OCI-LY7 (cell line): ENCODE data around the gene CLK2. TPM values are rescaled to one million over a fixed set of nuclear protein-coding genes. Genes with fewer than 3 reads are reported as not detected.

Source experiments
- BruUV-seq: library from RNA; stranded (reverse); fragments of 400-500 nt; replicated peaks from 2 replicates; lab custom pipeline; 2021; lab: Mats Ljungman, UMichigan
- CTCF ChIA-PET: fragments of 300-600 bp; sonication (Branson Sonifier 250); formaldehyde crosslinking; loops from one replicate; lab custom pipeline; 2022; ENCODE audit warnings: antibody characterized with exemption; ENCODE audit not compliant: unreplicated experiment; lab: Charles Lee
- POLR2A ChIA-PET: fragments of 300-600 bp; sonication (Branson Sonifier 250); formaldehyde crosslinking; loops from one replicate; lab custom pipeline; 2022; ENCODE audit warnings: antibody characterized with exemption; lab: Charles Lee
- DNase-seq: peaks from one replicate; pipeline ENCODE4 v3.0.0-alpha.2; 2015; ENCODE audit warnings: low spot score
- H2AFZ ChIP-seq: fragments of 200-600 bp; sonication (generic), shearing (Covaris generic); 2 replicates; pipeline ENCODE4 v1.6.1; 2014; ENCODE audit warnings: mild to moderate bottlenecking, antibody characterized with exemption, low read length, moderate library complexity
- H3K27ac ChIP-seq: fragments of 200-600 bp; sonication (generic); 2 replicates; pipeline ENCODE4 v1.5.1; 2014; ENCODE audit warnings: mixed run types, low read depth, mild to moderate bottlenecking, moderate library complexity, low read length, inconsistent platforms; ENCODE audit not compliant: poor library complexity, severe bottlenecking
- H3K36me3 ChIP-seq: fragments of 200-600 bp; sonication (generic); 2 replicates; pipeline ENCODE4 v1.6.1; 2014; ENCODE audit warnings: mild to moderate bottlenecking, antibody characterized with exemption, low read length, moderate library complexity, mixed read lengths; ENCODE audit not compliant: insufficient read depth
- H3K4me1 ChIP-seq: fragments of 200-600 bp; sonication (generic); 2 replicates; pipeline ENCODE4 v1.5.1; 2014; ENCODE audit warnings: mild to moderate bottlenecking, low read length; ENCODE audit not compliant: insufficient read depth, poor library complexity, severe bottlenecking
- H3K4me2 ChIP-seq: fragments of 200-600 bp; sonication (generic); 2 replicates; pipeline ENCODE4 v1.6.1; 2014; ENCODE audit warnings: mild to moderate bottlenecking, low read length
- H3K4me3 ChIP-seq: fragments of 200-600 bp; sonication (generic); 2 replicates; pipeline ENCODE4 v1.5.1; 2014; ENCODE audit warnings: mild to moderate bottlenecking, low read depth, low read length; ENCODE audit not compliant: poor library complexity, severe bottlenecking
- H3K79me2 ChIP-seq: fragments of 200-600 bp; sonication (generic); 2 replicates; pipeline ENCODE4 v1.6.1; 2016; ENCODE audit warnings: low read depth, mild to moderate bottlenecking, low read length, moderate library complexity, mixed read lengths; ENCODE audit not compliant: insufficient read depth
- H3K9me2 ChIP-seq: fragments of 200-600 bp; sonication (generic); 2 replicates; pipeline ENCODE4 v1.6.1; 2016; ENCODE audit warnings: mild to moderate bottlenecking, low read length, mixed read lengths; ENCODE audit not compliant: insufficient read depth
- H3K9me3 ChIP-seq: fragments of 200-600 bp; sonication (generic); 2 replicates; pipeline ENCODE4 v1.6.1; 2014; ENCODE audit warnings: mild to moderate bottlenecking, mixed run types, low read length, mixed read lengths
- H4K20me1 ChIP-seq: fragments of 200-600 bp; sonication (generic); 2 replicates; pipeline ENCODE4 v1.6.1; 2014; ENCODE audit warnings: mild to moderate bottlenecking, antibody characterized with exemption, low read length, moderate library complexity, mixed read lengths; ENCODE audit not compliant: insufficient read depth
- CTCF ChIP-seq: fragments of 200-600 bp; sonication (generic); conservative IDR thresholded peaks from 2 replicates; pipeline ENCODE4 v1.5.1; 2014; ENCODE audit warnings: mild to moderate bottlenecking, antibody characterized with exemption, low read length, moderate library complexity, mixed read lengths
- EZH2phosphoT487 ChIP-seq: fragments of 200-600 bp; sonication (generic); IDR thresholded peaks from 2 replicates; pipeline ENCODE4 v1.6.1; 2018; ENCODE audit warnings: low read depth, borderline replicate concordance, mild to moderate bottlenecking, mixed run types, antibody characterized with exemption, low read length, moderate library complexity, mixed read lengths
- intact Hi-C: fragments of 100-400 bp; cut with micrococcal nuclease; formaldehyde crosslinking; loops from one replicate; pipeline ENCODE4 v1.10.0; 2022; ENCODE audit not compliant: unreplicated experiment
- total RNA-seq, 2 experiments: library from RNA; depleted of rRNA in 1 of 2; stranded (reverse); fragments of >200 nt in 1 of 2; shearing (Covaris generic) in 1 of 2; gene quantifications; 2 replicates each; pipeline ENCODE4 v1.2.3, GENCODE V29; 2014 to 2022

CLK2 gene
- total RNA-seq, 2 experiments from 2014 or later = 96.7 to 121 TPM

- POLR2A ChIA-PET = interaction anchor here (1.0 to 2.4 kb wide), 2 partner anchors 57 to 253 kb away, joined by 3 to 7 read pairs; partner anchors contain the start of gene FDPS
- no TSS peak for BruUV-seq
These were observed 22.5 kb downstream of the CLK2 start for GRCh38 chr1:155250633-155251449.

GRCh38 chr1:155250246-155250632, 23.1 kb downstream of the CLK2 start:
- intact Hi-C loops = loop anchor here (1.0 to 2.0 kb wide), 4 partner anchors 58 to 342 kb away; partner anchors contain the start of gene FDPS
- Histone ChIP-seq H3K27ac (no peak overlapping the region), H3K79me2 (no peaks in the 10 kb centered on the region), H2AFZ (peak overlapping the region; percentile 54; the same call in 1 of the 2 replicates), H3K36me3 (peaks cover 7% of the 10 kb centered on the region; the same call in 1 of the 2 replicates), H3K9me2 (no peaks in the 10 kb centered on the region), H3K9me3 (no peaks in the 10 kb centered on the region), H3K4me3 (peak overlapping the region; percentile 65), H4K20me1 (no peaks in the 10 kb centered on the region), H3K4me2 (peak overlapping the region; percentile 89), H3K4me1 (peaks cover 32% of the 10 kb centered on the region)
- ChIA-PET CTCF (interaction anchor here (0.6 to 2.0 kb wide), 10 partner anchors 11 to 380 kb away, joined by 3 to 10 read pairs (median 3); partner anchors contain the start of genes CLK2, KCNN3 and SCAMP3), POLR2A (interaction anchor here (1.0 to 2.4 kb wide), 2 partner anchors 58 to 254 kb away, joined by 3 to 7 read pairs; partner anchors contain the start of gene FDPS)
- BruUV-seq = no TSS peak
- DNase-seq = no peak
- TF ChIP-seq CTCF (no peak), EZH2phosphoT487 (no peak)

More at GRCh38 chr1:155250633-155251449, 22.5 kb downstream of the CLK2 start:
- CTCF ChIA-PET = interaction anchor here (0.5 to 2.0 kb wide), 13 partner anchors 9 to 354 kb away, joined by 3 to 10 read pairs (median 3); partner anchors contain the start of genes CLK2, FDPS and SCAMP3
- Histone ChIP-seq H3K9me3 (no peaks in the 10 kb centered on the region), H3K4me1 (peaks cover 31% of the 10 kb centered on the region), H3K36me3 (peaks cover 11% of the 10 kb centered on the region; the same call in 1 of the 2 replicates), H4K20me1 (no peaks in the 10 kb centered on the region), H3K4me2 (peak overlapping the region; percentile 89), H3K4me3 (peak overlapping the region; percentile 65), H3K9me2 (no peaks in the 10 kb centered on the region), H2AFZ (peak overlapping the region; percentile 54; the same call in 1 of the 2 replicates), H3K27ac (no peak overlapping the region), H3K79me2 (no peaks in the 10 kb centered on the region)
- intact Hi-C loops = loop anchor here (1.0 to 2.0 kb wide), 4 partner anchors 57 to 341 kb away; partner anchors contain the start of gene FDPS
- DNase-seq = peak; percentile 95
- TF ChIP-seq CTCF = peak; percentile 99
- no peak for TF ChIP-seq EZH2phosphoT487
